Loucy (cell line): ENCODE results near the gene COL1A1.

Experiments
- CTCF ChIP-seq: fragments of 200-600 bp; sonication (generic); conservative IDR thresholded peaks from 2 replicates; pipeline ENCODE4 v1.5.1; 2014; ENCODE audit warnings: mild to moderate bottlenecking, antibody characterized with exemption, low read length
- EZH2phosphoT487 ChIP-seq: fragments of 200-600 bp; IDR thresholded peaks from 2 replicates; pipeline ENCODE4 v1.6.1; 2018; ENCODE audit warnings: antibody characterized with exemption, mild to moderate bottlenecking, moderate library complexity, borderline replicate concordance

- TF ChIP-seq CTCF = no peak
- TF ChIP-seq EZH2phosphoT487 = no peak
These were observed 9.2 kb downstream of the COL1A1 start for GRCh38 chr17:50192144-50192617.
